Upper lobe of left lung (tissue), 4 donors: ENCODE data around the gene POLR2J.
"Not testable (repeated sequence)": the region's sequence is repeated elsewhere in the genome, so short reads cannot be mapped to it uniquely, and the experiment has no call there.

Source experiments
- POLR2A ChIP-seq, 4 donors: fragments of 450-650 bp; IDR thresholded peaks; one replicate each; pipeline ENCODE4 v1.5.1; 2016 to 2017; ENCODE audit warnings: antibody characterized with exemption in 4 of 4, mild to moderate bottlenecking in 2 of 4
- TF ChIP-seq, protein P1 (sequence below), 6 experiments: fragments of 450-650 bp in 4 of 6; fragments of 200-600 bp in 2 of 6; sonication (generic) in 2 of 6; IDR thresholded peaks; one replicate each; pipeline ENCODE4 v1.5.1; 2016 to 2019; ENCODE audit warnings: antibody characterized with exemption in 6 of 6

DNA sequence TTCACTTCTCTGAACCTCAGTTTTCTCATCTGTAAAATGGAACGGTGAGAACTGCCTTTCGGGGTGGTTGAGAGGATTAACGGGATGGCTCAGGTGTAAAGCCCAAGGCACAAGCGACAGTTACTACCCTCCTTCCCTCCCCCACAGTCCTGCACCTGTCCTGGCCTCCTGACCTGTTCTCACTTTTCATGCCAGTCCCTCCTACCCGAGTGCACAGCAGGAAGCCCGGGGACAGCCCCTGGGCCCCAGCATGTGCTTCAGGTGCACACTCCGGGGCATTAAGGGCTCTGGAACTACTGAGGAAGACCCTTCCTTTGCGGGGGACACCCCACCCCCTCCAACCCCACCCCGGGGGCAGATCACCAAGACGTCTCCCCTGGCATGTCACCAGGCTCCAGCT lies 38.2 kb upstream of the POLR2J start:
- TF ChIP-seq POLR2A (IDR thresholded peaks at IDR 0.05), result not testable (repeated sequence)
- TF ChIP-seq, protein P1, sequence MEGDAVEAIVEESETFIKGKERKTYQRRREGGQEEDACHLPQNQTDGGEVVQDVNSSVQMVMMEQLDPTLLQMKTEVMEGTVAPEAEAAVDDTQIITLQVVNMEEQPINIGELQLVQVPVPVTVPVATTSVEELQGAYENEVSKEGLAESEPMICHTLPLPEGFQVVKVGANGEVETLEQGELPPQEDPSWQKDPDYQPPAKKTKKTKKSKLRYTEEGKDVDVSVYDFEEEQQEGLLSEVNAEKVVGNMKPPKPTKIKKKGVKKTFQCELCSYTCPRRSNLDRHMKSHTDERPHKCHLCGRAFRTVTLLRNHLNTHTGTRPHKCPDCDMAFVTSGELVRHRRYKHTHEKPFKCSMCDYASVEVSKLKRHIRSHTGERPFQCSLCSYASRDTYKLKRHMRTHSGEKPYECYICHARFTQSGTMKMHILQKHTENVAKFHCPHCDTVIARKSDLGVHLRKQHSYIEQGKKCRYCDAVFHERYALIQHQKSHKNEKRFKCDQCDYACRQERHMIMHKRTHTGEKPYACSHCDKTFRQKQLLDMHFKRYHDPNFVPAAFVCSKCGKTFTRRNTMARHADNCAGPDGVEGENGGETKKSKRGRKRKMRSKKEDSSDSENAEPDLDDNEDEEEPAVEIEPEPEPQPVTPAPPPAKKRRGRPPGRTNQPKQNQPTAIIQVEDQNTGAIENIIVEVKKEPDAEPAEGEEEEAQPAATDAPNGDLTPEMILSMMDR (IDR thresholded peaks at IDR 0.05), result not testable (repeated sequence)
